Transverse colon (tissue), 3 donors: ENCODE measurements around the gene POLDIP3.
"Not testable (repeated sequence)": the region's sequence is repeated elsewhere in the genome, so short reads cannot be mapped to it uniquely, and the experiment has no call there.

Experiments
- POLR2A ChIP-seq: fragments of 450-650 bp; IDR thresholded peaks from one replicate; pipeline ENCODE4 v1.6.1; 2016; ENCODE audit warnings: antibody characterized with exemption, mild to moderate bottlenecking, moderate library complexity
- POLR2AphosphoS5 ChIP-seq, 3 donors: sonication (generic); formaldehyde crosslinking; IDR thresholded peaks; one replicate each; pipeline ENCODE4 v1.6.1; 2016; ENCODE audit warnings: antibody characterized with exemption in 3 of 3

- not testable (repeated sequence) for TF ChIP-seq POLR2AphosphoS5 (IDR thresholded peaks at IDR 0.05); POLR2A
Observed at GRCh38 chr22:42615860-42616175, 1.1 kb upstream of the POLDIP3 start.
